ENCODE data around the gene SHISA5. TPM values are rescaled to one million over a fixed set of nuclear protein-coding genes. Genes with fewer than 3 reads are reported as not detected.
A peak's percentile ranks its signal among the peaks of the same experiment; 100 is the strongest.

The SHISA5 gene
- total and polyA plus RNA-seq, 4 donors, result 40.7 to 104 (median 75.8) TPM

GRCh38 chr3:48505146-48505545 lies 1.2 kb upstream of the SHISA5 start:
- Histone ChIP-seq H3K9me3 (ENCODE audit: control insufficient read depth in 4 of 4, low read length in 3 of 4) (no peaks in the 10 kb centered on the region), H3K4me1 (ENCODE audit: control insufficient read depth in 4 of 4, insufficient read depth in 4 of 4, low read length in 3 of 4) (peaks cover 5 to 13% (median 7%) of the 10 kb centered on the region in 4 donors), H3K27me3 (ENCODE audit: control insufficient read depth in 4 of 4, insufficient read depth in 4 of 4, low read length in 3 of 4) (no peaks in the 10 kb centered on the region), H3K9ac (ENCODE audit: low read depth in 1 of 2, low read length in 2 of 2) (no peak overlapping the region), H3K4me3 (ENCODE audit: low read depth in 1 of 3, low read length in 3 of 3) (no peak overlapping the region), H3K36me3 (ENCODE audit: control insufficient read depth in 4 of 4, insufficient read depth in 3 of 4, low read depth in 1 of 4, low read length in 3 of 4) (no peaks in the 10 kb centered on the region), H3K27ac (ENCODE audit: low read depth in 1 of 2, low read length in 2 of 2) (peak overlapping the region in 1 of 2 donors; percentile 57)
- 93% methylated on average over 2 of the region's 2 CpGs for WGBS
- TF ChIP-seq NR2F2 (IDR thresholded peaks at IDR 0.05) (no peak), MAX (IDR thresholded peaks at IDR 0.05) (no peak), TAF1 (conservative IDR thresholded peaks at IDR 0.05) (no peak), ATF3 (IDR thresholded peaks at IDR 0.05) (no peak), HNF4A (conservative IDR thresholded peaks at IDR 0.05) (no peak), JUND (IDR thresholded peaks at IDR 0.05) (no peak), REST (IDR thresholded peaks at IDR 0.05) (no peak), RAD21 (IDR thresholded peaks at IDR 0.05) (no peak), RXRA (IDR thresholded peaks at IDR 0.05) (no peak), GABPA (IDR thresholded peaks at IDR 0.05 in 1 of 2, conservative IDR thresholded peaks at IDR 0.05 in 1 of 2) (no peak), CTCF (IDR thresholded peaks at IDR 0.05; ENCODE audit: low read depth, low read length, missing input control) (no peak), FOXA2 (IDR thresholded peaks at IDR 0.05) (no peak), FOXA1 (IDR thresholded peaks at IDR 0.05) (no peak)
- DNase-seq (ENCODE audit: low spot score), result no peak

- no peaks in the 10 kb centered on the region for H3K27me3 ChIP-seq (ENCODE audit: control insufficient read depth in 4 of 4, insufficient read depth in 4 of 4, low read length in 3 of 4)
- WGBS, result 26% methylated on average over 26 of the region's 26 CpGs
- peak overlapping the region; percentile 57 to 78 for H3K27ac ChIP-seq (ENCODE audit: low read depth in 1 of 2, low read length in 2 of 2)
- TF ChIP-seq SP1 (IDR thresholded peaks at IDR 0.05) (no peak), GABPA (IDR thresholded peaks at IDR 0.05 in 1 of 2, conservative IDR thresholded peaks at IDR 0.05 in 1 of 2) (no peak), TAF1 (conservative IDR thresholded peaks at IDR 0.05) (no peak), RAD21 (IDR thresholded peaks at IDR 0.05) (no peak), FOXA1 (IDR thresholded peaks at IDR 0.05) (no peak), YY1 (IDR thresholded peaks at IDR 0.05) (no peak)
- peak; percentile 77 for DNase-seq (ENCODE audit: low spot score)
- H3K36me3 ChIP-seq (ENCODE audit: control insufficient read depth in 4 of 4, insufficient read depth in 3 of 4, low read depth in 1 of 4, low read length in 3 of 4), result no peaks in the 10 kb centered on the region
- H3K4me3 ChIP-seq (ENCODE audit: low read depth in 1 of 3, low read length in 3 of 3), result peak overlapping the region; percentile 3 to 54 (median 41)
- peaks cover 5 to 13% (median 7%) of the 10 kb centered on the region in 4 donors for H3K4me1 ChIP-seq (ENCODE audit: control insufficient read depth in 4 of 4, insufficient read depth in 4 of 4, low read length in 3 of 4)
- H3K9ac ChIP-seq (ENCODE audit: low read depth in 1 of 2, low read length in 2 of 2), result peak overlapping the region in 1 of 2 donors; percentile 58
- H3K9me3 ChIP-seq (ENCODE audit: control insufficient read depth in 4 of 4, low read length in 3 of 4), result no peaks in the 10 kb centered on the region
These were observed 448 bp downstream of the SHISA5 start for GRCh38 chr3:48503401-48504050.
